ENCODE measurements around the gene NRF1. TPM values are rescaled to one million over a fixed set of nuclear protein-coding genes. Genes with fewer than 3 reads are reported as not detected.
"Not testable (repeated sequence)": the region's sequence is repeated elsewhere in the genome, so short reads cannot be mapped to it uniquely, and the experiment has no call there.

NRF1 gene
- total RNA-seq, 1 experiment from 2014 or later = 19.3 TPM

DNA sequence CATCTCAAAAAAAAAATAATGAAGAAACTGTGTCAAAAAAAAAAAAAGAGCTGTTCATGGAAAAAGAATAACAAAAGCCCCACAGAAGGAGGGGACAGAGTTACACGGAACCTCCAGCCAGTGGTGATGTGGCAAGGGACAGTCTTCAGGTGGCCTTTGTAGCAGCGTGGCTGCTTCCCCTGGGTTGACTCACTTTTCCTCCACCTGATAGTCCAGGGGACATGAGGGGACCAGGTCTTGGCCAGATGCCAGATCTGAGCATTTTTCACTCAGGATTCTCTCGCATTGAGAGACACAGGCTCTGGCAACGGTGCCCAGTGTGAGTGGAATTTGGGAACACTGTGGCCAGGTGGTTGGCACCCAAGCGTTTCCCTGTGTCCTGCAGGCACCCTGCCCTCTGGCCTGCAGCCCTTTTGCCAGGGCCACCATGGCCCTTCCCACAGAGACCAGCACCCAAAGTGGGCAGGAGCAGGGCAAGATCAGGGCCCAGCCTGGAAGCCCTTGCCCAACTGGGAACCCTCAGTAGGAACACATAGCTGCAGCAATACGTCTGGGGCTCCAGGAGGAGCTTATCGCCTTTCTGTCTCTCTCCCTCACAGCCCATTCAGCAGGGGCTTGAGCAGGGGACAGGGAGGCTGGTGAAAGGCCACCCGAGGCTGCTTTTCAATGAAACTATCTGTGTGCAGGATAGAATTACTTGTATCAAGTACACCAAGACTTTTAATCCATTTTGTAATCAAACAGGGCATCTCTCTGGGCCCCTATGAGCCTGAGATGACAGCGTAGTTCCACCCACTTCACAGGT is 182.2 kb downstream of the NRF1 start:
- Mint-ChIP-seq H3K4me1 (peaks cover 15 to 19% of the 10 kb centered on the region in 2 experiments), H3K27ac (peak overlapping the region in 1 of 3 experiments; percentile 75; a peak in 1 of 7 replicates), H3K9me3 (no peaks in the 10 kb centered on the region), H3K27me3 (ENCODE audit: low read depth) (peaks cover 53% of the 10 kb centered on the region), H3K4me3 (no peak overlapping the region; a peak in 1 of 5 replicates), H3K36me3 (ENCODE audit: insufficient read depth in 1 of 3, low read depth in 3 of 3) (no peaks in the 10 kb centered on the region; a peak in 2 of 7 replicates)
- H2BK5ac ChIP-seq (ENCODE audit: insufficient read length, low read length) = no peak overlapping the region
- no peaks in the 10 kb centered on the region for H4K20me1 ChIP-seq (ENCODE audit: control insufficient read depth, insufficient read depth, insufficient read length)
- no peak overlapping the region for H2BK15ac ChIP-seq (ENCODE audit: low read depth, low read length)
- H3K4me1 ChIP-seq (ENCODE audit: insufficient read depth, low read length) = peaks cover 4% of the 10 kb centered on the region; the same call in 1 of the 2 replicates
- no peaks in the 10 kb centered on the region for H3K79me2 ChIP-seq (ENCODE audit: insufficient read depth, low read length)
- no peaks in the 10 kb centered on the region for H3K79me1 ChIP-seq (ENCODE audit: insufficient read depth, low read depth, low read length, poor library complexity, severe bottlenecking)
- no peak overlapping the region for H3K18ac ChIP-seq (ENCODE audit: insufficient read length, low read depth, low read length)
- no peak overlapping the region for H3K56ac ChIP-seq (ENCODE audit: insufficient read length, low read depth, low read length)
- no peak overlapping the region for H2BK20ac ChIP-seq (ENCODE audit: low read depth, low read length, poor library complexity, severe bottlenecking)
- no peak overlapping the region for H3K4me2 ChIP-seq (ENCODE audit: insufficient read depth, insufficient read length, low read length)
- H3K23ac ChIP-seq (ENCODE audit: insufficient read length, low read depth, low read length) = no peak overlapping the region
- no peak overlapping the region for H3K4ac ChIP-seq (ENCODE audit: low read depth, low read length)
- no peak overlapping the region for H4K5ac ChIP-seq (ENCODE audit: insufficient read length, low read depth, low read length)
- DNase-seq = no peak
- no peaks in the 10 kb centered on the region for H3K9me3 ChIP-seq (ENCODE audit: control insufficient read depth, low read depth, low read length)
- no peak overlapping the region for H3T11ph ChIP-seq (ENCODE audit: low read length)
- no peak overlapping the region for H4K91ac ChIP-seq (ENCODE audit: insufficient read length, low read depth, low read length)
- TF ChIP-seq, protein P1, sequence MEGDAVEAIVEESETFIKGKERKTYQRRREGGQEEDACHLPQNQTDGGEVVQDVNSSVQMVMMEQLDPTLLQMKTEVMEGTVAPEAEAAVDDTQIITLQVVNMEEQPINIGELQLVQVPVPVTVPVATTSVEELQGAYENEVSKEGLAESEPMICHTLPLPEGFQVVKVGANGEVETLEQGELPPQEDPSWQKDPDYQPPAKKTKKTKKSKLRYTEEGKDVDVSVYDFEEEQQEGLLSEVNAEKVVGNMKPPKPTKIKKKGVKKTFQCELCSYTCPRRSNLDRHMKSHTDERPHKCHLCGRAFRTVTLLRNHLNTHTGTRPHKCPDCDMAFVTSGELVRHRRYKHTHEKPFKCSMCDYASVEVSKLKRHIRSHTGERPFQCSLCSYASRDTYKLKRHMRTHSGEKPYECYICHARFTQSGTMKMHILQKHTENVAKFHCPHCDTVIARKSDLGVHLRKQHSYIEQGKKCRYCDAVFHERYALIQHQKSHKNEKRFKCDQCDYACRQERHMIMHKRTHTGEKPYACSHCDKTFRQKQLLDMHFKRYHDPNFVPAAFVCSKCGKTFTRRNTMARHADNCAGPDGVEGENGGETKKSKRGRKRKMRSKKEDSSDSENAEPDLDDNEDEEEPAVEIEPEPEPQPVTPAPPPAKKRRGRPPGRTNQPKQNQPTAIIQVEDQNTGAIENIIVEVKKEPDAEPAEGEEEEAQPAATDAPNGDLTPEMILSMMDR (conservative IDR thresholded peaks at IDR 0.05) = no peak
- H2AFZ ChIP-seq (ENCODE audit: low read length) = no peak overlapping the region
- H3K9ac ChIP-seq (ENCODE audit: extremely low read depth, insufficient read length, low read length) = no peak overlapping the region
- peaks cover 14% of the 10 kb centered on the region; the same call in 1 of the 2 replicates for H3K27me3 ChIP-seq (ENCODE audit: insufficient read depth, low read length)
- no peak overlapping the region for H2BK120ac ChIP-seq (ENCODE audit: low read depth, low read length, poor library complexity, severe bottlenecking)
- no peak overlapping the region for H2BK12ac ChIP-seq (ENCODE audit: insufficient read length, low read depth, low read length)
- H4K8ac ChIP-seq (replicated peaks; ENCODE audit: insufficient read length, low read depth, low read length) = no peak overlapping the region
- no CpG with 5 or more reads among the region's 9 CpGs for WGBS (ENCODE audit: extremely low coverage, insufficient read length, low lambda C conversion rate)
- no peak overlapping the region for H3K14ac ChIP-seq (ENCODE audit: insufficient read depth, low read length)
- H2AK5ac ChIP-seq (ENCODE audit: insufficient read length, low read length) = no peak overlapping the region
- no peaks in the 10 kb centered on the region for H3K23me2 ChIP-seq (ENCODE audit: insufficient read length, low read depth, low read length, poor library complexity, severe bottlenecking)
- H3K27ac ChIP-seq (ENCODE audit: insufficient read length, low read depth, low read length) = no peak overlapping the region

DNA sequence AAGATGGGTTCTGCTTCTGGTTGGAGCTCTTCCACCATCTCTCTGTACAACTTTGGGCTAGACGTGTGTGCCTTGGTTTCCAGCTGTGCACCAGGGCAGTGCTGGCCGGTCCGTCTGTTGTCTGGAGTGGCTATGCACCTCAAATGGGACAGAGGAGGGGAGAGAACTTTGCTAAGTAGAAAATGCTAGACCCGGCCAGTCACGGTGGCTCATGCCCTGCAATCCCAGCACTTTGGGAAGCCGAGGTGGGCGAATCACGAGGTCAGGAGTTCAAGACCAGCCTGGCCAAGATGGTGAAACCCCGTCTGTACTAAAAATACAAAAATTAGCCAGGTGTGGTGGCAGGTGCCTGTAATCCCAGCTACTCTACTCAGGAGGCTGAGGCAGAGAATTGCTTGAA is 182.9 kb downstream of the NRF1 start:
- H2BK20ac ChIP-seq (ENCODE audit: low read depth, low read length, poor library complexity, severe bottlenecking); H3T11ph ChIP-seq (ENCODE audit: low read length); H3K4me2 ChIP-seq (ENCODE audit: insufficient read depth, insufficient read length, low read length); H3K23me2 ChIP-seq (ENCODE audit: insufficient read length, low read depth, low read length, poor library complexity, severe bottlenecking); H2BK15ac ChIP-seq (ENCODE audit: low read depth, low read length); H3K56ac ChIP-seq (ENCODE audit: insufficient read length, low read depth, low read length); H2AFZ ChIP-seq (ENCODE audit: low read length); H2BK12ac ChIP-seq (ENCODE audit: insufficient read length, low read depth, low read length); H3K79me1 ChIP-seq (ENCODE audit: insufficient read depth, low read depth, low read length, poor library complexity, severe bottlenecking); DNase-seq; H2BK5ac ChIP-seq (ENCODE audit: insufficient read length, low read length); H2AK5ac ChIP-seq (ENCODE audit: insufficient read length, low read length); H4K8ac ChIP-seq (replicated peaks; ENCODE audit: insufficient read length, low read depth, low read length); H3K27me3 ChIP-seq (ENCODE audit: insufficient read depth, low read length); H3K4me3 Mint-ChIP-seq; H2BK120ac ChIP-seq (ENCODE audit: low read depth, low read length, poor library complexity, severe bottlenecking); H3K4me1 ChIP-seq (ENCODE audit: insufficient read depth, low read length); H3K4ac ChIP-seq (ENCODE audit: low read depth, low read length); H3K9ac ChIP-seq (ENCODE audit: extremely low read depth, insufficient read length, low read length); H4K20me1 ChIP-seq (ENCODE audit: control insufficient read depth, insufficient read depth, insufficient read length); H3K27ac Mint-ChIP-seq; H3K23ac ChIP-seq (ENCODE audit: insufficient read length, low read depth, low read length); H3K9me3 ChIP-seq (ENCODE audit: control insufficient read depth, low read depth, low read length); H4K5ac ChIP-seq (ENCODE audit: insufficient read length, low read depth, low read length); H3K79me2 ChIP-seq (ENCODE audit: insufficient read depth, low read length); H3K9me3 Mint-ChIP-seq; H3K18ac ChIP-seq (ENCODE audit: insufficient read length, low read depth, low read length); H3K27ac ChIP-seq (ENCODE audit: insufficient read length, low read depth, low read length); H3K36me3 Mint-ChIP-seq (ENCODE audit: insufficient read depth in 1 of 3, low read depth in 3 of 3); H3K14ac ChIP-seq (ENCODE audit: insufficient read depth, low read length); H4K91ac ChIP-seq (ENCODE audit: insufficient read length, low read depth, low read length): not testable (repeated sequence)
- H3K4me1 Mint-ChIP-seq = peaks cover 15 to 20% of the 10 kb centered on the region in 2 experiments
- peaks cover 45% of the 10 kb centered on the region for H3K27me3 Mint-ChIP-seq (ENCODE audit: low read depth)
- no CpG with 5 or more reads among the region's 9 CpGs for WGBS (ENCODE audit: extremely low coverage, insufficient read length, low lambda C conversion rate)
